Measurements from ENCODE around the gene NINJ2. TPM values are rescaled to one million over a fixed set of nuclear protein-coding genes. Genes with fewer than 3 reads are reported as not detected.

The NINJ2 gene
- total RNA-seq, 1 experiment from 2014 or later = not detected

DNA sequence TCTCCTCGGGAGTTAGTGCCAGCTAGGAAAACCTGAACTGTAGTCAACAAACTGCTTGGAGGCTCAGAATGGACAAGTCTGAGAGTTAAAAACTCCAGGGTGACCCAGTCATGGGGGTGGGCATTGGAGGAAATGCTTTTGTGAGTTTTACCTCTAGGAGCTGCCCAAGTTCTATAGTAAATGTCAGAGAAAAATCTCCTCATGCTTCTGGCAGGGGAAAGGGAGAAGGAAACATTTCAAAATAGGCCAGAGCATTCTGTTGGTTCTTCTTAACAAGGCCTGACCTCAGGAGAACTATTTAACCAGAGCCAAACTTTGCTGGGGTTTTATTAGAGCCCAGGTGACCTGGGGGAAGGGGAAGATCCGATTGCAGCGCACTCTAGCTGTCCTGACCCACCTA lies 12.3 kb downstream of the NINJ2 start:
- intact Hi-C loops (cut with micrococcal nuclease; ENCODE audit: unreplicated experiment) = no loop called here
- BruUV-seq (replicated peaks) = no TSS peak
- CTCF ChIA-PET = no interaction called here
- Mint-ChIP-seq H3K27me3 (ENCODE audit: unreplicated experiment) (no peaks in the 10 kb centered on the region), H3K4me1 (ENCODE audit: low read depth, unreplicated experiment) (no peaks in the 10 kb centered on the region), H3K27ac (ENCODE audit: unreplicated experiment) (no peak overlapping the region), H3K4me3 (ENCODE audit: low read depth, unreplicated experiment) (no peak overlapping the region), H3K36me3 (ENCODE audit: insufficient read depth, unreplicated experiment) (no peaks in the 10 kb centered on the region), H3K9me3 (ENCODE audit: low read depth, unreplicated experiment) (no peaks in the 10 kb centered on the region)
- DNase-seq = no peak
- TF ChIP-seq, protein P1, sequence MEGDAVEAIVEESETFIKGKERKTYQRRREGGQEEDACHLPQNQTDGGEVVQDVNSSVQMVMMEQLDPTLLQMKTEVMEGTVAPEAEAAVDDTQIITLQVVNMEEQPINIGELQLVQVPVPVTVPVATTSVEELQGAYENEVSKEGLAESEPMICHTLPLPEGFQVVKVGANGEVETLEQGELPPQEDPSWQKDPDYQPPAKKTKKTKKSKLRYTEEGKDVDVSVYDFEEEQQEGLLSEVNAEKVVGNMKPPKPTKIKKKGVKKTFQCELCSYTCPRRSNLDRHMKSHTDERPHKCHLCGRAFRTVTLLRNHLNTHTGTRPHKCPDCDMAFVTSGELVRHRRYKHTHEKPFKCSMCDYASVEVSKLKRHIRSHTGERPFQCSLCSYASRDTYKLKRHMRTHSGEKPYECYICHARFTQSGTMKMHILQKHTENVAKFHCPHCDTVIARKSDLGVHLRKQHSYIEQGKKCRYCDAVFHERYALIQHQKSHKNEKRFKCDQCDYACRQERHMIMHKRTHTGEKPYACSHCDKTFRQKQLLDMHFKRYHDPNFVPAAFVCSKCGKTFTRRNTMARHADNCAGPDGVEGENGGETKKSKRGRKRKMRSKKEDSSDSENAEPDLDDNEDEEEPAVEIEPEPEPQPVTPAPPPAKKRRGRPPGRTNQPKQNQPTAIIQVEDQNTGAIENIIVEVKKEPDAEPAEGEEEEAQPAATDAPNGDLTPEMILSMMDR (IDR thresholded peaks at IDR 0.05; ENCODE audit: unreplicated experiment) = no peak

DNA sequence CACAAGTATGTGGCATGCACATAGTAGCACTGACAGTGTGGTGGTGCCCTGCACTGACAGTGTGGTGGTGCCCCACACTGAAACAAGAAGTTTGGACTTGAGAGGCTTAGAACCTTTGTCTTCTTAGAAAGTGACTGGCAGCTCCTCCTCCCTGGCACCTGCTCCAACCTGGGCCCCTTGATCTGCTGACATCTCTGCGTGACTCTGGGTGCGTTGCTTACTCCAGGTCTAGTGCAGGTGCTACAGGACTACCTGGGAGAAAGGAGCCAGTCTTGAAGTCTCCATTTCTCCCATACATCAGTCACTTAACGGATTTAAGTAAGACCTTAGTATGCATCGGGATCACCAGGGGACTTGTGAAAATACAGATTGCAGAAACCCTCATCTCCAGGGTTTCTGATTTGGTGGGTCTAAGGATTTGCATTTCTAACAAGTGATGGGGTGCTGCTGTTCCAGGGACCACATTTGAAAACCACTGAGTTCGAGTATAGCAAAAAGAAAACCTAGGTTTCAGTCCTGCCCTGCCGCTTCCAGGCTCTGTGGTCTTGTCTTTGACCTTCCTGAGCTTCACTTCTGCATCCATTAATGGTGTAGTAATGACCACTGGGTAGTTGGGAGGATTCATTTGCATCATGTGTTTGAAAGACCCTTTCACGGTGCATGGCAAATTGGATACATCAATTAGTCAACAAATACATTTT lies 15.7 kb downstream of the NINJ2 start:
- Mint-ChIP-seq H3K27me3 (ENCODE audit: unreplicated experiment) (no peaks in the 10 kb centered on the region), H3K4me3 (ENCODE audit: low read depth, unreplicated experiment) (no peak overlapping the region), H3K36me3 (ENCODE audit: insufficient read depth, unreplicated experiment) (peaks cover 11% of the 10 kb centered on the region), H3K4me1 (ENCODE audit: low read depth, unreplicated experiment) (peaks cover 11% of the 10 kb centered on the region), H3K27ac (ENCODE audit: unreplicated experiment) (no peak overlapping the region), H3K9me3 (ENCODE audit: low read depth, unreplicated experiment) (no peaks in the 10 kb centered on the region)
- no TSS peak for BruUV-seq (replicated peaks)
- no peak for DNase-seq
- CTCF ChIA-PET = no interaction called here
- intact Hi-C loops (cut with micrococcal nuclease; ENCODE audit: unreplicated experiment) = loop anchor here (10.0 kb wide), 1 partner anchor 107 kb away; the partner anchor contains the start of gene WNK1
- TF ChIP-seq, protein P1 (IDR thresholded peaks at IDR 0.05; ENCODE audit: unreplicated experiment) = no peak

DNA sequence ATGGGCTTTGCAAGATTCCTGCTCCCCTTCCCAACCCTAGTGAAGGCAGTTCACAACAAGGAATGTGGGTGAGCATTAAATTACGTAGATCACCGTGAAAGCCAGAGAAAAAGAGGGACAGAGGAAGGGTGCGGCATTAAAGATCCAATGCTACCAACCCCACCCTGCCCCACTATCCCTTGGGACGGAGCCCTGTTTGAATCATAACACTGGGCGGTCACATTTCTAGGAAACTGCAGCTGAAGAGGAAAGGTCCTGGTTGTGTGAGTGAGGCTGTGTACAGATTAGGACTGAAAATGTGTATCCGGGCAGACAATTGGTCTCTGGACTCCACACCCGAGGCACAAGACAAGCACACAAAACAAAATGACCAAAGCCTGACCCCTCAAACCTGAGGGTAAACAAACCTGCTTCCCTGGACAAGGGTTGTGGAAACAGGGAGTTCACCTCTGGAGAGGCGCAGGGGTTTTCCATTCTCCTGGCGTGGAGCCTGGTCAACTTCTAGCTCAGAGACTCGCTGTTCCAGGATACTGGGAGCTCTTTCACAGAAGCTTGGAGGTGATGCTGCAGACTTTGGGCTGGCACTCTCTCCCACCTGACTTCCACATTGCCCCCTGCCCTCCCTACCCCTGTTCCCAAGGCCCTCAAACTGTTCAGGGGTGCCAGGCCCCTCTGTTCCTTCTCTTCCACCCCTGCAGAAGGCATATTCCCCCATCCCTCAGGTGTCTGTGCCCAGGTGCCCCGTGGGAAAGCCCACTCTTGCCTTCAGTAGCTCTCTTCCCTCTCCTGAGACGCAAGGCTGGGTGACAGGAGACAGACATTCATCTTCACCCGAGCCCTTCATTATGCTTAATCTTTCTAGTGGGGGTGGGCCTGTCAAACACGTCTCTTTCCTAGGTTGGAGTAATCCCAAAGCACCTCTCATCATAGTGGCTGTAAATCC lies 16.5 kb downstream of the NINJ2 start:
- TF ChIP-seq, protein P1 (IDR thresholded peaks at IDR 0.05; ENCODE audit: unreplicated experiment) = no peak
- no peak overlapping the region for H3K27ac Mint-ChIP-seq (ENCODE audit: unreplicated experiment)
- CTCF ChIA-PET = no interaction called here
- peaks cover 16% of the 10 kb centered on the region for H3K36me3 Mint-ChIP-seq (ENCODE audit: insufficient read depth, unreplicated experiment)
- no peaks in the 10 kb centered on the region for H3K27me3 Mint-ChIP-seq (ENCODE audit: unreplicated experiment)
- no peak overlapping the region for H3K4me3 Mint-ChIP-seq (ENCODE audit: low read depth, unreplicated experiment)
- peaks cover 11% of the 10 kb centered on the region for H3K4me1 Mint-ChIP-seq (ENCODE audit: low read depth, unreplicated experiment)
- intact Hi-C loops (cut with micrococcal nuclease; ENCODE audit: unreplicated experiment) = loop anchor here (10.0 kb wide), 1 partner anchor 108 kb away; the partner anchor contains the start of gene WNK1
- no TSS peak for BruUV-seq (replicated peaks)
- H3K9me3 Mint-ChIP-seq (ENCODE audit: low read depth, unreplicated experiment) = no peaks in the 10 kb centered on the region
- DNase-seq = no peak

DNA sequence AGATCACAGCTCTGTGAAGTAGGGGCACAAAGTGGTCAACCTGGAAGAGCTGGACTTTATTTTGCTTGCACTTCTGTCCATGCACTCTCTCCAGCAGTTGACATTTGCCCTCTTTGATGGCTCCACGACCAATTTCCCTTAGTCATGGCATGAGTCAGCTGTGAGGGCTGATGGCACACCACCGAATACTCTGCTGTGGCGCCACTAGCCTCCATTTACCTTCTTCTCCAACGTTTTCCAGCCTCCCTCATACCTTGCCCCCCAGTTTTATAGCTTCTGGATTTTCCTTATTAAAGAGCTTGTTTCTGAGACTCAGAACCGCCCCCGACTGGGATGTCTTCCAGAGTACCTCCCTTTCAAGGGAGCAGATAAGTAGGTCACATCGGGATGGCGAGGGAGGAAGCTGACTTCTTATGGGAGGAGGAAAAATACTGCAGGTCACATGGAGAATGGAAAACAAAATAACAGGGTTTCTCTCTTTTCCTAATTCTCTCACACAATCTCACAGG lies 17.6 kb downstream of the NINJ2 start:
- TF ChIP-seq, protein P1 (IDR thresholded peaks at IDR 0.05; ENCODE audit: unreplicated experiment) = no peak
- H3K4me1 Mint-ChIP-seq (ENCODE audit: low read depth, unreplicated experiment) = peaks cover 11% of the 10 kb centered on the region
- H3K9me3 Mint-ChIP-seq (ENCODE audit: low read depth, unreplicated experiment) = no peaks in the 10 kb centered on the region
- CTCF ChIA-PET = no interaction called here
- no peak overlapping the region for H3K4me3 Mint-ChIP-seq (ENCODE audit: low read depth, unreplicated experiment)
- no peaks in the 10 kb centered on the region for H3K27me3 Mint-ChIP-seq (ENCODE audit: unreplicated experiment)
- DNase-seq = no peak
- H3K27ac Mint-ChIP-seq (ENCODE audit: unreplicated experiment) = no peak overlapping the region
- intact Hi-C loops (cut with micrococcal nuclease; ENCODE audit: unreplicated experiment) = loop anchor here (10.0 kb wide), 1 partner anchor 109 kb away; the partner anchor contains the start of gene WNK1
- peaks cover 16% of the 10 kb centered on the region for H3K36me3 Mint-ChIP-seq (ENCODE audit: insufficient read depth, unreplicated experiment)
- BruUV-seq (replicated peaks) = no TSS peak
